ENCODE results near the gene ORC6. TPM values are rescaled to one million over a fixed set of nuclear protein-coding genes. Genes with fewer than 3 reads are reported as not detected.

Gene ORC6
- total and polyA plus RNA-seq, 9 of the 15 experiments (the other 6 are each of a cell fraction or from before 2014, with no cell fraction given): 18.7 to 71.4 (median 47.0) TPM

DNA sequence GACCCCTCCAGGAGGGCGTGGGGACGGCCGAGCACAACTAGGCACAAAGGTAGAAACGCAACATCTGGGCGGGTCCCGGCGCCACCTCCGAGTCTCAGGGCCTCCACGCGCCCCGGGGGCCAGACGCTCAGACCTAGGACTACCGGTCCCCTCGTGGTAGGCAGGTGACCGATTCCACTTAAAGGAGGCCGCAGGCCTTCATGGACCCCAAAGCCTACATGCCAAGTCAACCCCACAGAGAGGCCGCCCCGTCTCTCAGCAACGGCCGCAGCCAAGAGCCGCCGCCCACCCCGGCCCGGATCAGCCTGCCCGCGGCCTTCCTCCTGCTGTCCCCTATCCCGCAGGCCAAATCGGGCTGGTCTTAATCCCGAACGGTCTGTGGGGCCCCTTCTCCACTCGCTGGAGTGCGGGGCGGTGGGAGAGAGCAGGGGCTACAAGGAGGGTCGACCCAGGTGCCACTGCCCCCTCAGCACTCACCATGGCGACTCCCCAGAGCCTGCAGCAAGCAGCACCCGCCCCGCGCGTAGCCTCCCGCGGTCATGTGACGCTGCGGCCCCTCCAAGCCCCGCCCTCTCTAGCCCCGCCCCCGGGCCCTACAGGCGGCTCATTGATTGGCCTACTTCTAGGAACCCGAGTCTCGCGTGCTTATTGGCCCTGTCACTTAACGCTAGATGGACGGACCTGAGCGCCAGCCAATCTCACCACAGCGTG, 650 bp upstream of the ORC6 start, which contains the start of gene VPS35:
Gene VPS35 (minus strand): TSS at position 525 of the 711 bp plus-strand sequence. CDS start 45 bp downstream, at position 480.
- Histone ChIP-seq H3K27ac (ENCODE audit: extremely low read depth, low read depth, low read length) (peak within 1 kb of the TSS; percentile 98), H3K4me3 (peak within 1 kb of the TSS; percentile 76), H3K36me3 (ENCODE audit: control insufficient read depth, insufficient read depth, low read length) (peaks cover 29% of the 10 kb centered on the region; the same call in 2 of the 3 replicates), H3K27me3 (ENCODE audit: control insufficient read depth in 2 of 2, insufficient read depth in 2 of 2, low read length in 2 of 2) (no peaks in the 10 kb centered on the region), H3K79me2 (ENCODE audit: control insufficient read depth, insufficient read depth, low read length) (peaks cover 88% of the 10 kb centered on the region), H3K4me2 (ENCODE audit: insufficient read depth, low read length) (peak within 1 kb of the TSS; percentile 98), H2AFZ (ENCODE audit: low read depth, low read length) (peak within 1 kb of the TSS; percentile 98), H3K9me3 (replicated peaks; ENCODE audit: control insufficient read depth, insufficient read depth, low read depth, low read length) (no peaks in the 10 kb centered on the region), H4K20me1 (replicated peaks; ENCODE audit: control insufficient read depth, insufficient read depth, low read length) (peaks cover 31% of the 10 kb centered on the region), H3K4me1 (replicated peaks in 1 of 2; ENCODE audit: control insufficient read depth in 2 of 2, insufficient read depth in 2 of 2, low read length in 2 of 2) (peaks cover 6 to 19% of the 10 kb centered on the region in 2 experiments; a peak in 4 of 5 replicates), H3K9ac (ENCODE audit: insufficient read depth in 1 of 2, low read depth in 2 of 2, low read length in 2 of 2) (peak within 1 kb of the TSS; percentile 85 to 97), H3K9me1 (ENCODE audit: control insufficient read depth, insufficient read depth, low read length) (no peaks in the 10 kb centered on the region)
- CTCF ChIA-PET (ENCODE audit: low intra/inter-chr PET ratio): interaction anchor here (1.3 kb wide), 1 partner anchor 16 kb away, joined by 3 read pairs; no protein-coding TSS in a partner anchor
- FAIRE-seq (peak; percentile 95), DNase-seq (ENCODE audit: extremely low read depth in 1 of 4, low spot score in 3 of 4) (peak; percentile 93 to 99 (median 95)), ATAC-seq (peak; percentile 93)
- no TSS peak for BruUV-seq (replicated peaks)
- WGBS (ENCODE audit: insufficient coverage, low coverage, missing lambda C conversion rate): under 1% methylated on average over 53 of the region's 54 CpGs
- intact Hi-C loops (cut with micrococcal nuclease): loop anchor here (1.0 to 5.0 kb wide), 2 partner anchors 59 to 143 kb away; partner anchors contain the start of genes C16orf87 and MYLK3
- POLR2A ChIA-PET: interaction anchor here (0.8 to 1.9 kb wide), 3 partner anchors 9 to 12 kb away, joined by 3 to 9 read pairs (median 3); no protein-coding TSS in a partner anchor
- in situ Hi-C loops (cut with MboI): loop anchor here (5.0 kb wide), 1 partner anchor 63 kb away; no protein-coding TSS in a partner anchor
- TF ChIP-seq, protein P1, sequence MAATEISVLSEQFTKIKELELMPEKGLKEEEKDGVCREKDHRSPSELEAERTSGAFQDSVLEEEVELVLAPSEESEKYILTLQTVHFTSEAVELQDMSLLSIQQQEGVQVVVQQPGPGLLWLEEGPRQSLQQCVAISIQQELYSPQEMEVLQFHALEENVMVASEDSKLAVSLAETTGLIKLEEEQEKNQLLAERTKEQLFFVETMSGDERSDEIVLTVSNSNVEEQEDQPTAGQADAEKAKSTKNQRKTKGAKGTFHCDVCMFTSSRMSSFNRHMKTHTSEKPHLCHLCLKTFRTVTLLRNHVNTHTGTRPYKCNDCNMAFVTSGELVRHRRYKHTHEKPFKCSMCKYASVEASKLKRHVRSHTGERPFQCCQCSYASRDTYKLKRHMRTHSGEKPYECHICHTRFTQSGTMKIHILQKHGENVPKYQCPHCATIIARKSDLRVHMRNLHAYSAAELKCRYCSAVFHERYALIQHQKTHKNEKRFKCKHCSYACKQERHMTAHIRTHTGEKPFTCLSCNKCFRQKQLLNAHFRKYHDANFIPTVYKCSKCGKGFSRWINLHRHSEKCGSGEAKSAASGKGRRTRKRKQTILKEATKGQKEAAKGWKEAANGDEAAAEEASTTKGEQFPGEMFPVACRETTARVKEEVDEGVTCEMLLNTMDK (IDR thresholded peaks at IDR 0.05; ENCODE audit: borderline replicate concordance, insufficient read depth, low read depth, low read length, poor library complexity, severe bottlenecking): peak; percentile 70
- peak; percentile 10; the same call in 1 of the 2 replicates for TF ChIP-seq NFIC (IDR thresholded peaks at IDR 0.05)
- TF ChIP-seq MYC (IDR thresholded peaks at IDR 0.05; ENCODE audit: low read depth, low read length): peak; percentile 68
- TF ChIP-seq MYC (CRISPR knock-in tag; IDR thresholded peaks at IDR 0.05; ENCODE audit: borderline replicate concordance, low read depth): 0 out of 2 replicates have a peak, but pooled peaks have one; percentile 65
- TF ChIP-seq FOXO4 (CRISPR knock-in tag; IDR thresholded peaks at IDR 0.05): no peak
- TF ChIP-seq ZBTB9 (CRISPR knock-in tag; IDR thresholded peaks at IDR 0.05): 0 out of 2 replicates have a peak, but pooled peaks have one; percentile 57
- TF ChIP-seq RBFOX2 (IDR thresholded peaks at IDR 0.05; ENCODE audit: low read depth, low read length): peak; percentile 68
- TF ChIP-seq SAP30 (IDR thresholded peaks at IDR 0.05; ENCODE audit: borderline replicate concordance, insufficient read depth, low read depth, low read length, poor library complexity, severe bottlenecking): peak; percentile 88
- TF ChIP-seq CTCF (IDR thresholded peaks at IDR 0.05 in 2 of 3, conservative IDR thresholded peaks at IDR 0.05 in 1 of 3; ENCODE audit: insufficient read depth in 2 of 3, low read depth in 1 of 3, low read length in 3 of 3): peak; percentile 51 to 57 (median 55); a peak in 3 of 6 replicates
- TF ChIP-seq RAD51 (IDR thresholded peaks at IDR 0.05; ENCODE audit: borderline replicate concordance, low read depth): peak; percentile 95
- TF ChIP-seq SMAD4 (CRISPR knock-in tag; conservative IDR thresholded peaks at IDR 0.05): no peak; the same call in none of the 2 replicates
- TF ChIP-seq ZNF696 (CRISPR knock-in tag; conservative IDR thresholded peaks at IDR 0.05): no peak
